HG03159 (cell line): Measurements from ENCODE around the gene RHBDD1.
"Not testable (repeated sequence)": the region's sequence is repeated elsewhere in the genome, so short reads cannot be mapped to it uniquely, and the experiment has no call there.

Experiments
- ATAC-seq: cut with Tn5 transposase; IDR thresholded peaks from one replicate; pipeline ENCODE4 v1.9.1; 2021; ENCODE audit warnings: mild to moderate bottlenecking, moderate library complexity; ENCODE audit not compliant: unreplicated experiment

Gene RHBDD1

GRCh38 chr2:226839951-226840350 lies 4.1 kb downstream of the RHBDD1 start:
- no peak for ATAC-seq

DNA sequence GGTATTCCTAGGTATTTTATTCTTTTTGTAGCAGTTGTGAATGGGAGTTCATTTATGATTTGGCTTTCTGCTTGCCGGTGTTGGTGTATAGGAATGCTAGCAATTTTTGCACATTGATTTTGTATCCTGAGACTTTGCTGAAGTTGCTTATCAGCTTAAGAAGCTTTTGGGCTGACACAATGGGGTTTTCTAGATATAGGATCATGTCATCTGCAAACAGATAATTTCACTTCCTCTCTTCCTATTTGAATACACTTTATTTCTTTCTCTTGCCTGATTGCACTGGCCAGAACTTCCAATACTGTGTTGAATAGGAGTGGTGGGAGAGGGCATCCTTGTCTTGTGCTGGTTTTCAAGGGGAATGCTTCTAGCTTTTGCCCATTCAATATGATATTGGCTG lies 7.1 kb downstream of the RHBDD1 start:
- ATAC-seq: not testable (repeated sequence)

DNA sequence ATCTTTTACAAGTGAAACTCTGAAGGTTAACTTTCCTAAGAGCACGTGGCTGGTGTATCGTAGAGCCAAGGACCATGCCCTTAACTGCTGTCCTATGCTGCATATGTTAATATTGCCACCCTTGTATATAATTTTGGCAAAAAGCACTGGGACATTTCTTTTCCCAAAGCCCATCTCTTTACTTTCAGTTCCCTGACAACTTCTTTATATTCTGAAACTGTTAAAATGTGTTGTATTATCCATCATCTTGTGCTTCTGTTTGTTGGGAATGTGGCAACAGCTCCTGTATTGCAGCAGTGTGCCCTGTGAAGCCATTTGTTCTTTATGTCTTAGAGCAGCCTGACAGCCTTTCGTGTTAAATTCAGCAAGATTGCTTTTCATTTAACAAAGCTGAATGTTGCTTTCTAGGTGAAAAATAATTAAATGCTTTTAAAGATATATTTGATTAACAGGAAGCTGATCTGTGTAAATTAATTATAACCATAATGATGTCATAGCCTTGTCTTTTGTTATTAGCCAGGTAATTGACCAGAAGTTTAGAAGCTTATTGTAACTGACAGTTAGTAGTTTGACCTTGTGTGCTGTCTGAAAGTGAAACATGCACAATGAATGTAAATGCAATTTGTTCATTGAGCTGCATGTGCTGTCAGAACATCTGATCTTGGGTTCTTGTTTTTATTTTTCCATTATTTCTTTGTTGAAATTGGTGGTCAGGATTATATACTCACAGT lies 9.7 kb downstream of the RHBDD1 start:
- ATAC-seq: no peak

GRCh38 chr2:226847090-226847489 lies 11.2 kb downstream of the RHBDD1 start:
- ATAC-seq: no peak

DNA sequence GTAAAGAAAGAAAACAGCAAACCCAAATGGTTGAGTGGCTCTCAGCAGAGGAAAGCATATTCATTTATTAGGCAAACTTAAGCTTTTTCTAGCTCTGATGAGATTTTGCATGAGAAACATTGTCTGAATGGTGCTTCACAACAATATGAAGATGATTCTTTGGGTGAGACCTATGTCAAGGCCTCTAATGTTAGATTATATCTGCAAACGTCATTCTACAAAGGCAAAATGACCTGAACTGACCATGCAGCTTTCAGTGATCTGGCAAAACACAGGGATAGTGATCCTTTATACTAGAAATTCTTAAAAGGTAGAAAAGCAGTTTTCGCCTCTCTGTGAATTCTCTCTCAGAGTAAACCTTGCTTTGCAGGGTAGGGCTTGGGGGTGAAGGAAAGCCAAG lies 11.7 kb downstream of the RHBDD1 start:
- no peak for ATAC-seq

DNA sequence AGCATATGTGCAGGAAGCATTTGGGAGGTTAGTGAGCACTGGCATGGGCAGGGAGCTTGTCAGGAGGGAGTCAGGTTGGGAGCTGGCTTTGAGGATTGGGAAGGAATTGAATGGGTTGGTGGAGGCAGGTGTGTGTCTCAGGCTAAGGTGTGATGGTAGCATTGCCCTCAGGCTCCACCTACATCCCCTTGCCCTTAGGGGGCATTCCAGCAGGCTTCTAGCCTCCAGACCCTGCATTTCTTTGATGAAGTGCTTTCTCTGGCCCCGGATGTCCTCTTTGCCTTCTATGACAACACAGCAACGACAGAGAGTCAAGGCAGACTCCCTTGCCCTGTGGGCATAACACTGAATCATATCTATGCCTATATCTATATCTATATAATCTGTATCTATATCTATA lies 13.5 kb downstream of the RHBDD1 start:
- no peak for ATAC-seq

DNA sequence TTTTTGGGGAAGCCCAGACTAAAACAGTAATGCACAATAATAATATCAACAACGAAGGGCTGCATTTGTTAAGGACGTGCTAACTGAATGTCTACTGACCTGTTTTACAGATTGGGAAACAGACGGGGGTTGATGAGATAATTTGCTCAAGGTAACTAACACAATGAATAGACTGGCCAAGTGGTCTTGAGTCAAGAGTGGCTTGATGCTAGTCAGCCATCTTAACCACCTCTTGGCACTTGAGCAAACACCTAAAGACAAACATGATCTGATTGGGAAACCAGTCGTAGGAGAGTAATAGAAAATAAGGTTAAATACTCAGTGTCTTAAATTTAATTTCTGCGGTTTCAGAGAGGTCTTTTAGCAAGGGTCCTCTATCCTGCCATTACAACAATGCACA lies 14.2 kb downstream of the RHBDD1 start:
- no peak for ATAC-seq

DNA sequence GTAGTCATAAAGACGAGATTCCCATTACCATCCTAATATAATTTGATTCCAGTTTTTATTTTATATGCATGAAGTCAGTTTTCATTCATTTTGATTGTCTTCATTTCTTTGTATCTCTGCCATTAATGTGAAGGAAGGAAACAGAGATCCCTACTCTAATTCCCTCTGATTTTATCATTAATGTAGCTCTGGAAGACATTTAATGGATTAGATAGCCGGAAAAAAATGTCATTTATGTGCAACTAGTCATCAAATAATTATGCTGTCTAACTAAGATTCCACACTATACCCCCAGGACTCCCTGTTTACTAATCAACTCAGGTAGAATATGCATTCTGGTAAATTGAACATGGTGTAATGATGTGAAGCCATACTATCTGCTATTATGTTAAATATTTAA lies 19.9 kb downstream of the RHBDD1 start:
- ATAC-seq: no peak

GRCh38 chr2:226860087-226860486 lies 24.2 kb downstream of the RHBDD1 start:
- ATAC-seq: no peak

DNA sequence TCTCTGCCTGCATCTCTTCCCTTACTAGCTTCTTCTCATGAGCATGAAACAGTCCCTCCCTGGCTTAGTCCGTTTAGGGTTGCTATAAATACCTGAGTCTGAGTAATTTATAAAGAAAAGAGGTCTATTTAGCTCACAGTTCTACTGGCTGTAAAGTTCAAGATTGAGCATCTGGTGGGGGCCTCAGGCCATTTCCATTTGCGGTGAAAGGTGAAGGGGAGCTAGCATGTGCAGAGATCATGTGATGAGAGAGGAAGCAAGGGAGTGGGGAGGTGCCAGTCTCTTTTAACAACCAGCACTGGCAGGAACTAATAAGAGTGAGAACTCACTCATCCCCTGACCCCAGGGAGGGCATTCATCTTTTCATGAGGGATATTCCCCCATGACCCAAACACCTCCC lies 26.8 kb downstream of the RHBDD1 start:
- ATAC-seq: peak; percentile 66

DNA sequence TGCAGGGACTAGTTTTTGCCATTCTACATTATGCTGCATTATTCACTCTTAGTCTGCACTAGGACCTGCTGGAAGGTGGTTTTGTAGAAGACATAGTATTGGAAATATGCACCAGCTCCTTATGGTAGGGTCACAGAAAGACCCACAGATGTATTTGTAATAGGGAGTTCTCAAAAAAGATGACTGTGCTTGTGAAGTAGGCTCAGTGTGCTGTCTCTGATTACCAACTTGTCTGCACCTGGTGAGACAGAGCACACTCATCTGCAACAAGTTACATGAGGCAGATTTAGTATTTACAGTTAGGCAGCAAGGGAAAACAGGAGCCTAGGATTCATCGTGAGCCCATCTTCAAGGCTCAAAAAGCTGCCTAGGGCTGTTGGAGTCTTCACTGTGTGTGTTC lies 29.4 kb downstream of the RHBDD1 start:
- no peak for ATAC-seq

- no peak for ATAC-seq
Observed at GRCh38 chr2:226865710-226866109, 29.9 kb downstream of the RHBDD1 start.

GRCh38 chr2:226868331-226869162 lies 32.7 kb downstream of the RHBDD1 start:
- no peak for ATAC-seq

DNA sequence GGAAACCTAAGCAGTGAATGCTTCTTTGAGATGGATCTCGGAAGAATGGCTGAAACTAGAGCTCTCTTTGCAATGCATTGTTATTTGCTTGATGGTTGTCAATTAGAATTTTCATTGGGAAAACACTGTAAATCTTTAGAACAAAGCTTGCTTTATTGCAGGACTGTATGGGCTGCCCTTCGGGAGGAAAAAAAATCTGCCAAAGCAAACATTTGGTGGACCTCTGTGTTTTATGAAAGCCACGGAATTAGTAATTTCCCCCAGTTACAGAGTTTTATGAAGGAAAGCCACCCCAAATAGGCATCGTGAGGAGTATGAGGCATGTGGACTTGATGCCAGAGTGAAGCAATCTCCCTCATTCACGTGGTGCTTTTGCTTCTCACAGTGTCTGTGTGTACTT lies 33.5 kb downstream of the RHBDD1 start:
- ATAC-seq: no peak

- peak; percentile 72 for ATAC-seq
Observed at GRCh38 chr2:226873051-226873620, 37.3 kb downstream of the RHBDD1 start.

DNA sequence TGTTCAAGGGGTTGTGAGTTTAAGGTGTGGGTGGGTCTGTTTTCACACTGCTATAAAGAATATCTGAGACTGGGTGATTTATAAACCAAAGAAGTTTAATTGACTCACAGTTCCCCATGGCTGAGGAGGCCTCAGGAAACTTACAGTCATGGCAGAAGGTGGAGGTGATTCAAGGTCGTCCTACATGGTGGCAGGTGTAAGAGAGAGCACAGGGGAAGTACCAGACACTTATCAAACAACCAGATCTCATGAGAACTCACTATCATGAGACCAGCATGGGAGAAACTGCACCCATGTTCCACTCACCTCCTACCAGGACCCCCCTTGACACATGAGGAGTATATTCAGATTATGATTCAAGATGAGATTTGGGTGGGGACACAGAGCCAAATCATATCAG lies 38.0 kb downstream of the RHBDD1 start:
- ATAC-seq: no peak

- no peak for ATAC-seq
Observed at GRCh38 chr2:226874749-226875148, 38.9 kb downstream of the RHBDD1 start.

- no peak for ATAC-seq
Observed at GRCh38 chr2:226875438-226876225, 39.8 kb downstream of the RHBDD1 start.

GRCh38 chr2:226877491-226877890 lies 41.6 kb downstream of the RHBDD1 start:
- no peak for ATAC-seq

- ATAC-seq: no peak
Observed at GRCh38 chr2:226881287-226881686, 45.4 kb downstream of the RHBDD1 start.

DNA sequence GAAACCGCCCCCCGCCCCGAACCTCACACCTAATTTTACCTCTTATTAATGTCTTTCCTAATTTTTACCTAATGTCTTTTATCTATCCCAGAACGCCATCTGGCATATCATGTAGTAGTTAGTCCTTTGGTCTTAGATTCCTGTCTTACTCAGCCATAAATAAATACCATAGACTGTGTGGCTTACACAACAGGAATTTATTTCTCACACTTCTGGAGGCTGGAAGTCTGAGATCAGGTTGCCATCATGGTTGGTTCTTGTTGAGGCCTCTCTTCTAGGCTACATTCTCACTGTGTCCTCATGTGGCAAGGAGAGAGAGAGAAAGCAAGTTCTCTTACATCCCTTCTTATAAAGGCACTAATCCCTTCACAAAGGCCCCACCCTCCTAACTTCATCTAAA lies 46.8 kb downstream of the RHBDD1 start:
- ATAC-seq: no peak
